Lung (tissue), 12 donors: Measurements from ENCODE around the gene ALPK3. TPM values are rescaled to one million over a fixed set of nuclear protein-coding genes. Genes with fewer than 3 reads are reported as not detected.

Experiments used
- ATAC-seq: fragments of 200-7000 bp; cut with Tn5 transposase; one replicate; pipeline ENCODE4 v1.9.1; 2020; ENCODE audit warnings: moderate number of reproducible peaks; ENCODE audit not compliant: insufficient read depth, low FRiP score
- DNase-seq, 3 donors: peaks; one replicate each; pipeline ENCODE4 v3.0.0-alpha.2; 2013 to 2017
- H3K27ac ChIP-seq, 2 donors: one replicate each; pipeline ENCODE4 v1.5.1; 2013; ENCODE audit warnings: mild to moderate bottlenecking in 2 of 2, moderate library complexity in 2 of 2, control low read depth in 1 of 2, inconsistent platforms in 1 of 2, low read depth in 1 of 2, low read length in 1 of 2
- H3K27me3 ChIP-seq, 3 donors: one replicate each; pipeline ENCODE4 v1.5.1; 2013; ENCODE audit warnings: low read length in 2 of 3; ENCODE audit not compliant: control insufficient read depth in 3 of 3, insufficient read depth in 3 of 3
- H3K36me3 ChIP-seq, 4 donors: one replicate each; pipeline ENCODE4 v1.5.1; 2013; ENCODE audit warnings: low read length in 4 of 4, mild to moderate bottlenecking in 1 of 4, moderate library complexity in 1 of 4; ENCODE audit not compliant: control insufficient read depth in 4 of 4, insufficient read depth in 4 of 4
- H3K4me1 ChIP-seq, 5 donors: one replicate each; pipeline ENCODE4 v1.5.1; 2013; ENCODE audit warnings: low read length in 5 of 5, mild to moderate bottlenecking in 2 of 5, moderate library complexity in 1 of 5; ENCODE audit not compliant: control insufficient read depth in 5 of 5, insufficient read depth in 5 of 5
- H3K4me3 ChIP-seq: one replicate; pipeline ENCODE4 v1.5.1; 2013; ENCODE audit warnings: mild to moderate bottlenecking, control low read depth, moderate library complexity
- H3K9ac ChIP-seq, 2 donors: one replicate each; pipeline ENCODE4 v1.5.1; 2013; ENCODE audit warnings: low read length in 2 of 2, control low read depth in 1 of 2; ENCODE audit not compliant: insufficient read depth in 1 of 2
- H3K9me3 ChIP-seq, 4 donors: one replicate each; pipeline ENCODE4 v1.5.1; 2013; ENCODE audit warnings: low read length in 3 of 4, mild to moderate bottlenecking in 1 of 4, moderate library complexity in 1 of 4; ENCODE audit not compliant: control insufficient read depth in 4 of 4, insufficient read depth in 3 of 4
- WGBS, 2 donors: extraction: QIAGEN DNeasy Blood & Tissue Kit; methylation state at CpG; one replicate each; pipeline ENCODE4 v1.1.7; 2013; 5-methylcytosine and 5-hydroxymethylcytosine counted together
- polyA plus RNA-seq, 2 donors: library from polyadenylated mRNA; stranded (reverse); fragments of 200-250 nt; gene quantifications; one replicate each; pipeline ENCODE4 v1.2.1, GENCODE V29; 2013
- total RNA-seq, 2 donors: library from RNA; depleted of rRNA in 1 of 2; stranded (reverse); fragments of >200 nt in 1 of 2; gene quantifications; one replicate each; pipeline ENCODE4 v1.2.1, GENCODE V29; 2014 to 2021
- TF ChIP-seq, protein P1 (sequence below): IDR thresholded peaks from 2 replicates; pipeline ENCODE4 v1.5.1; 2012; ENCODE audit warnings: mild to moderate bottlenecking; ENCODE audit errors: control extremely low read depth, extremely low read depth
- donor health status: control.
- donor health status: control.
- donor health status: Bipolar disorder and iron deficiency.
- donor health status: healthy.
- donor health status: DM: yes; HTN: yes; CAD: no.

ALPK3 gene
- total and polyA plus RNA-seq, 4 donors, result 3.1 to 12.2 (median 6.2) TPM

DNA sequence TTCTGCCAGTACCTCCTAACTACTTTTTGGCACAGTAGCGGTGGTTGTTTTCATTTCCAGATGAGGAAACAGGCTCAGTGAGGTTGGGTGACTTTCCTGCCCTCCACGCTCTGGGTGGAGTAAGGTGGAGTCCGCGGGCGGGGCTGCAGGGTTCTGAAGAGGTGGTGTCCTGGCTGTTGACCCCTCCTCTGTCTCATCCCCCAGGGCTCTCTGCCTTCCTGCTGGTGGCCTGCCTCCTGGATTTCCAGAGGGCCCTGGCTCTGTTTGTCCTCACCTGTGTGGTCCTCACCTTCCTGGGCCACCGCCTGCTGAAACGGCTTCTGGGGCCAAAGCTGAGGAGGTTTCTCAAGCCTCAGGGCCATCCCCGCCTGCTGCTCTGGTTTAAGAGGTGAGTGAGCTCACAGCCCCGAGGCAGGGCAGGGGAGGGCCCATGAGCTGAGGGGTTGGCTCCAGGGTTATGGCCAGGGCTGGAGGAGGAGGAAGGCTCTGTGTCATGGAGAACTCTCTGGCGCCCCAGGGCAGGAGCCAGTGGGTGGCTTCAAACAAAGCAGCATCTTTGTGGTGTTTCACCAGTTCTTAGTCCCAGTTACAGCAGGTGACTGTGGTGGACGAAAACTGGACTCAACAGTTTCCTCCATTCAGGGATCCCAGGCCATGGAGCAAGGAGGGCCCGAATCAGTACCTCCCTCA, 77.7 kb downstream of the ALPK3 start:
- ATAC-seq (no peak), DNase-seq (no peak)
- WGBS, 2 donors, result 82 to 87% methylated on average over 12 of the region's 12 CpGs
- H3K4me1 ChIP-seq, result no peaks in the 10 kb centered on the region
- no peaks in the 10 kb centered on the region for H3K9me3 ChIP-seq
- H3K4me3 ChIP-seq, result no peak overlapping the region
- TF ChIP-seq, protein P1, sequence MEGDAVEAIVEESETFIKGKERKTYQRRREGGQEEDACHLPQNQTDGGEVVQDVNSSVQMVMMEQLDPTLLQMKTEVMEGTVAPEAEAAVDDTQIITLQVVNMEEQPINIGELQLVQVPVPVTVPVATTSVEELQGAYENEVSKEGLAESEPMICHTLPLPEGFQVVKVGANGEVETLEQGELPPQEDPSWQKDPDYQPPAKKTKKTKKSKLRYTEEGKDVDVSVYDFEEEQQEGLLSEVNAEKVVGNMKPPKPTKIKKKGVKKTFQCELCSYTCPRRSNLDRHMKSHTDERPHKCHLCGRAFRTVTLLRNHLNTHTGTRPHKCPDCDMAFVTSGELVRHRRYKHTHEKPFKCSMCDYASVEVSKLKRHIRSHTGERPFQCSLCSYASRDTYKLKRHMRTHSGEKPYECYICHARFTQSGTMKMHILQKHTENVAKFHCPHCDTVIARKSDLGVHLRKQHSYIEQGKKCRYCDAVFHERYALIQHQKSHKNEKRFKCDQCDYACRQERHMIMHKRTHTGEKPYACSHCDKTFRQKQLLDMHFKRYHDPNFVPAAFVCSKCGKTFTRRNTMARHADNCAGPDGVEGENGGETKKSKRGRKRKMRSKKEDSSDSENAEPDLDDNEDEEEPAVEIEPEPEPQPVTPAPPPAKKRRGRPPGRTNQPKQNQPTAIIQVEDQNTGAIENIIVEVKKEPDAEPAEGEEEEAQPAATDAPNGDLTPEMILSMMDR, result no peak
- H3K9ac ChIP-seq, result no peak overlapping the region
- no peak overlapping the region for H3K27ac ChIP-seq
- H3K27me3 ChIP-seq, result no peaks in the 10 kb centered on the region
- H3K36me3 ChIP-seq, result no peaks in the 10 kb centered on the region

DNA sequence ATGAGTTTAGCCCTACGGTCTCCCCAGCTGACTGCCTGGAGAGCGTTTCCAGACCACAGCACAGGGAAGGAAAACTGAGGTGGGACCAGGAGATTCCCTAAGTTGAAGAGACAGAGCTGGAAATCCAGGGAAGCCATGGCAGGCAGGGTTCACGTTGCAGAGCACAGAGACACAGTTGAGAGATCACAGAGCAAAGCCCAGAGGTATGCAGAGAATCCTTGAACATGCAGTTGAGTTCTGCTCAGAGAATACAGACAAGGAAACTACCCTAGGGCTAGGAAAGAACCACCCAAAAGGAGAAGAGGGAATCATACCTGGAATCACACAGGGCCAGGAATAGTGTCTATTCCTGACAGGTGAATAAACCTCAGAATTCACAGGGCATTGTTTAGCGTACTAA, 81.6 kb downstream of the ALPK3 start:
- WGBS, 2 donors, result 71 to 87% methylated on average over 4 of the region's 4 CpGs
- DNase-seq, result no peak
- ATAC-seq, result no peak
- Histone ChIP-seq H3K27ac (no peak overlapping the region), H3K4me1 (no peaks in the 10 kb centered on the region), H3K9me3 (peaks cover 0 to 3% (median under 1%) of the 10 kb centered on the region in 4 donors), H3K4me3 (no peak overlapping the region), H3K27me3 (no peaks in the 10 kb centered on the region), H3K9ac (no peak overlapping the region), H3K36me3 (no peaks in the 10 kb centered on the region)
- TF ChIP-seq, protein P1, result no peak

DNA sequence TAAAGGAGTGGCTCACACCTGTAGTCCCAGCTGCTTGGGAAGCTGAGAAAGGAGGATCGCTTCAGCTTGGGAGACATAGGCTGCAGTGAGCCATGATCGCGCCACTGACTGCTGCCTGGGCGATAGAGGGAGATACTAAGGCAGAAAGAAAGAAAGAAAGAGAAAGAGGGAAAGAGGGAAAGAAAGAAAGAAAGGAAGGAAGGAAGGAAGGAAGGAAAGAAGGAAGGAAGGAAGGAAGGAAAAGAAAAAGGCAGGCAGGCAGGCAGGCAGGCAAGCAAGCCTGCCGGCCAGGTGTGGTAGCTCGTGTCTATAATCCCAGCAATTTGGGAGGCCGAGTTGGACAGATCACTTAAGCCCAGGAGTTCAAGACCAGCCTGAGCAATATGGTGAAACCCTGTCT, 82.6 kb downstream of the ALPK3 start:
- ATAC-seq (no peak), DNase-seq (no peak)
- Histone ChIP-seq H3K4me3 (no peak overlapping the region), H3K27ac (no peak overlapping the region), H3K9ac (no peak overlapping the region), H3K4me1 (peaks cover 0 to 1% (median 0%) of the 10 kb centered on the region in 5 donors), H3K27me3 (no peaks in the 10 kb centered on the region), H3K36me3 (no peaks in the 10 kb centered on the region), H3K9me3 (peaks cover 0 to 3% (median under 1%) of the 10 kb centered on the region in 4 donors)
- 89 to 90% methylated on average over 7 of the region's 7 CpGs for WGBS, 2 donors
- TF ChIP-seq, protein P1, result no peak
